ENCODE results near the gene NEK1.

NEK1 gene

DNA sequence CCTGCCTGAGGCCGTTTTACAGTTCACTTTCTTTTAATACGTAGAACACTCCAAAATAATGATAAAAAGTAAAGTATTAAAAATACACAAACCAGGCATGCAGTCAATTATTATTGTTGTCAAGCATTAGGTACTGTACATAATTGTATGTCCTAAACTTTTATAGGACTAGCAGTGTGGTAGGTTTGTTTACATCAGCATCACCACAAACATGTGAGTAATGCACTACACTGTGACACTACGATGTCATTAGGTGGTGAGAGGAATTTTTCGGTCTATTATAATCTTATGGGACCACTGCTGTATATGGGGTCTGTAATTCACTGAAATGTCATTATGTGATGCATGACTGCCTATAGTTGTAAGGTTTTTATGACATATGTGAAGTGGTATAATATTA is 192.1 kb downstream of the NEK1 start:
- TF ChIP-seq REST (IDR thresholded peaks at IDR 0.05; ENCODE audit: insufficient read depth in 1 of 2, low read depth in 2 of 2, low read length in 2 of 2) (no peak), SIN3A (IDR thresholded peaks at IDR 0.05; ENCODE audit: borderline replicate concordance, insufficient read depth, low read length) (no peak), FOXP2 (optimal IDR thresholded peaks at IDR 0.05; ENCODE audit: borderline replicate concordance, extremely low read depth, extremely low read length, insufficient read depth) (no peak), TAF1 (IDR thresholded peaks at IDR 0.05; ENCODE audit: borderline replicate concordance, insufficient read depth, low read length) (no peak), POLR2AphosphoS5 (IDR thresholded peaks at IDR 0.05; ENCODE audit: low read depth, low read length) (no peak)

GRCh38 chr4:169418846-169419245 is 193.5 kb downstream of the NEK1 start:
- TF ChIP-seq SIN3A (IDR thresholded peaks at IDR 0.05; ENCODE audit: borderline replicate concordance, insufficient read depth, low read length) (no peak), TAF1 (IDR thresholded peaks at IDR 0.05; ENCODE audit: borderline replicate concordance, insufficient read depth, low read length) (no peak), POLR2AphosphoS5 (IDR thresholded peaks at IDR 0.05; ENCODE audit: low read depth, low read length) (no peak), REST (IDR thresholded peaks at IDR 0.05; ENCODE audit: insufficient read depth in 1 of 2, low read depth in 2 of 2, low read length in 2 of 2) (no peak), FOXP2 (optimal IDR thresholded peaks at IDR 0.05; ENCODE audit: borderline replicate concordance, extremely low read depth, extremely low read length, insufficient read depth) (no peak)

DNA sequence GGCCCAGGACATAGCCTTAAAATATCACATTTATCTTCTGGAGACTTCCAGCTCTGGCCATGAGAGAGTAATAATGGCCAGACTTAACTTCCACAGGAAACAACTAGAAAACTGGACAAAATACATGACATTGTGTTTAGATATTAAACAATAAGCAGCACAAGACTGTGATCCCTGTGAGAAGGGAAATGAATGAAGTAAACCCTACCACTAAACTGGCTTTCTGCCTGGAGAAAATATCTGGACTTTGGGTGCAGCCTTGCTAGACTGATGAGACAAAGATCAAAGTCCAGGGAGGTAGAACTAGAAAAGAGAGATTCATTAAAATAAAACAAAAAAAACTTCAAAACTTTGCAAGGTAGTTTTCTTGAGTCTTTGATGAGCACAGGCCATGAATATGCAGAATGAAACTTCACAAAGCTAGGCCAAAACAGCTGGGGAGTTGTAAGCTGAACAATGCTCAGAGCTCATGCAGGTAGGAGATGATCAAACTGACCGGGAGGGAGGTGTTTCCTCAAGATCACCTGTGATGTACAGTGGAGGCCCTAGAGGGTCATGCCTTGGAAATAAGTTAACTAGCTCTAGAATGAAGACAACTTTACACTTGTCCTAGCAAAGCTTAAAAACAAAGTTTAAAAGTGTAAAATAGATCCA is 194.6 kb downstream of the NEK1 start:
- TF ChIP-seq REST (IDR thresholded peaks at IDR 0.05; ENCODE audit: insufficient read depth in 1 of 2, low read depth in 2 of 2, low read length in 2 of 2), result no peak
- TF ChIP-seq FOXP2 (optimal IDR thresholded peaks at IDR 0.05; ENCODE audit: borderline replicate concordance, extremely low read depth, extremely low read length, insufficient read depth), result no peak
- TF ChIP-seq TAF1 (IDR thresholded peaks at IDR 0.05; ENCODE audit: borderline replicate concordance, insufficient read depth, low read length), result no peak
- no peak for TF ChIP-seq POLR2AphosphoS5 (IDR thresholded peaks at IDR 0.05; ENCODE audit: low read depth, low read length)

DNA sequence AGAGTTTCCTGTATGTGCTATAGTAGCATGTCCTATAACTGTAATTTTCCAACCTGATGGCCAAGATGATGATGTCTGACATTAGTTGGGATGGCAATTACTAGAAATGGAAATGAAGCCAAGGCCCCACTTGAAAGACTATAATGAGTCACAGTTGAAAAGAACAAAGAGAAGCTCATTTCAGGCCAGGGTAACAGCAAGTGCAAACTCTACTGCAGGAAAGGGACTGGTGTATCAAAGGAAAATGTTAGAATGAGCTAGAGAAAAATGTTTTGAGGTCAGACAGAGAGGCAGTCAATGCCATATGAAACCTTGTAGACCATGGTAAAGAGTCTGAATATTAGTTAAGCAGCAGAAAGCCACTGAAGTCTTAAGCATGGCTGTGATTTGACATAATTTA is 195.4 kb downstream of the NEK1 start:
- TF ChIP-seq REST (IDR thresholded peaks at IDR 0.05; ENCODE audit: insufficient read depth in 1 of 2, low read depth in 2 of 2, low read length in 2 of 2), result no peak

DNA sequence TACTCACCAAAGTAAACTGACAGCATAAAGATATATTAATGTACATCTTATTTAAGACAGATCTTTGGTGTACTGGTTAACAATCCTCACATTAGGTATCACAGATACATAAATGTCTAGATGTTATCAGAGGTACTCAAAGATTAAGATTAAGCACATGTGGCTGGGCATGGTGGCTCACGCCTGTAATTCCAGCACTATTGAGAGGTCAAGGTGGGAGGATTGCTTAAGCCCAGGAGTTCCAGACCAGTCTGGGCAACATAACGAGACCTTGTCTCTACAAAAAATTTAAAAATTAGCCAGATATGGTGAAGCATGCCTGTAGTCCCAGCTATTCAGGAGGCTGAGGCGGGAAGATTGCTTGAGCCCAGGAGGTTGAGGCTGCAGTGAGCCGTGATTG is 195.9 kb downstream of the NEK1 start:
- no peak for TF ChIP-seq POLR2AphosphoS5 (IDR thresholded peaks at IDR 0.05; ENCODE audit: low read depth, low read length)
- no peak for TF ChIP-seq SIN3A (IDR thresholded peaks at IDR 0.05; ENCODE audit: borderline replicate concordance, insufficient read depth, low read length)
- TF ChIP-seq TAF1 (IDR thresholded peaks at IDR 0.05; ENCODE audit: borderline replicate concordance, insufficient read depth, low read length), result no peak
- no peak for TF ChIP-seq REST (IDR thresholded peaks at IDR 0.05; ENCODE audit: insufficient read depth in 1 of 2, low read depth in 2 of 2, low read length in 2 of 2)
- no peak for TF ChIP-seq FOXP2 (optimal IDR thresholded peaks at IDR 0.05; ENCODE audit: borderline replicate concordance, extremely low read depth, extremely low read length, insufficient read depth)

Measured in PFSK-1 (cell line).